Activated CD4-positive, alpha-beta T cell treated with anti-CD3 and anti-CD28 coated beads for 4 hours (primary cell): ENCODE measurements around the gene PAM.
"Not testable (repeated sequence)": the region's sequence is repeated elsewhere in the genome, so short reads cannot be mapped to it uniquely, and the experiment has no call there.

Source experiments
- DNase-seq, 2 donors: peaks; one replicate each; pipeline ENCODE4 v3.0.0-alpha.2; 2020

PAM gene

GRCh38 chr5:102754767-102755431 lies at the start of gene PAM:
PAM (plus strand) TSS chr5:102755305; CDS start chr5:102866196, 110,891 bp downstream.
- DNase-seq: peak; percentile 71 to 75

- DNase-seq: no peak
These were observed 43.4 kb upstream of the PAM start for GRCh38 chr5:102711525-102712385.

GRCh38 chr5:102713278-102713677 lies 41.8 kb upstream of the PAM start:
- DNase-seq: no peak

- no peak for DNase-seq
These were observed 41.3 kb upstream of the PAM start for GRCh38 chr5:102713682-102714231.

- no peak for DNase-seq
These were observed 39.9 kb upstream of the PAM start for GRCh38 chr5:102715082-102715807.

- DNase-seq: no peak
These were observed 39.1 kb upstream of the PAM start for GRCh38 chr5:102716017-102716416.

- no peak for DNase-seq
These were observed 36.3 kb upstream of the PAM start for GRCh38 chr5:102718819-102719218.

- DNase-seq: no peak
These were observed 35.2 kb upstream of the PAM start for GRCh38 chr5:102719886-102720285.

- no peak for DNase-seq
These were observed 34.1 kb upstream of the PAM start for GRCh38 chr5:102720969-102721368.

GRCh38 chr5:102722931-102723330 lies 32.2 kb upstream of the PAM start:
- no peak for DNase-seq

GRCh38 chr5:102731693-102732092 lies 23.4 kb upstream of the PAM start:
- no peak for DNase-seq

- DNase-seq: no peak
These were observed 21.6 kb upstream of the PAM start for GRCh38 chr5:102733534-102733933.

- DNase-seq: no peak
These were observed 17.9 kb upstream of the PAM start for GRCh38 chr5:102737161-102737560.

GRCh38 chr5:102737805-102738469 lies 17.2 kb upstream of the PAM start:
- DNase-seq: no peak

- no peak for DNase-seq
These were observed 14.6 kb upstream of the PAM start for GRCh38 chr5:102740515-102740914.

GRCh38 chr5:102742215-102742614 lies 12.9 kb upstream of the PAM start:
- no peak for DNase-seq

- DNase-seq: no peak
These were observed 11.2 kb upstream of the PAM start for GRCh38 chr5:102743900-102744299.

GRCh38 chr5:102747386-102748166 lies 7.5 kb upstream of the PAM start:
- no peak for DNase-seq

- no peak for DNase-seq
These were observed 5.6 kb upstream of the PAM start for GRCh38 chr5:102749416-102750030.

GRCh38 chr5:102750151-102750834 lies 4.8 kb upstream of the PAM start:
- DNase-seq: no peak

GRCh38 chr5:102751903-102752376 lies 3.2 kb upstream of the PAM start:
- not testable (repeated sequence) for DNase-seq
